Fibroblast of skin of scalp (primary cell): Measurements from ENCODE around the gene NCKAP5.
"Not testable (repeated sequence)": the region's sequence is repeated elsewhere in the genome, so short reads cannot be mapped to it uniquely, and the experiment has no call there.

Experiments used
- DNase-seq: peaks from one replicate; pipeline ENCODE4 v3.0.0-alpha.2; 2013

Gene NCKAP5

GRCh38 chr2:132736059-132736458, 832.2 kb downstream of the NCKAP5 start:
- no peak for DNase-seq

GRCh38 chr2:132734961-132735360, 833.3 kb downstream of the NCKAP5 start:
- DNase-seq: no peak

GRCh38 chr2:132733094-132733493, 835.2 kb downstream of the NCKAP5 start:
- DNase-seq: peak; percentile 8

GRCh38 chr2:132732694-132733093, 835.6 kb downstream of the NCKAP5 start:
- no peak for DNase-seq

- no peak for DNase-seq
Observed at GRCh38 chr2:132731441-132731840, 836.8 kb downstream of the NCKAP5 start.

GRCh38 chr2:132730611-132731010, 837.7 kb downstream of the NCKAP5 start:
- peak; percentile 41 for DNase-seq

- no peak for DNase-seq
Observed at GRCh38 chr2:132729522-132729921, 838.7 kb downstream of the NCKAP5 start.

GRCh38 chr2:132726155-132726554, 842.1 kb downstream of the NCKAP5 start:
- DNase-seq: no peak

GRCh38 chr2:132725748-132726147, 842.5 kb downstream of the NCKAP5 start:
- no peak for DNase-seq

- DNase-seq: no peak
Observed at GRCh38 chr2:132725148-132725547, 843.1 kb downstream of the NCKAP5 start.

- DNase-seq: no peak
Observed at GRCh38 chr2:132721938-132722337, 846.3 kb downstream of the NCKAP5 start.

- DNase-seq: no peak
Observed at GRCh38 chr2:132720393-132720792, 847.9 kb downstream of the NCKAP5 start.

GRCh38 chr2:132719480-132719879, 848.8 kb downstream of the NCKAP5 start:
- DNase-seq: no peak

GRCh38 chr2:132716954-132717353, 851.3 kb downstream of the NCKAP5 start:
- DNase-seq: no peak

GRCh38 chr2:132715386-132716351, 852.6 kb downstream of the NCKAP5 start:
- DNase-seq: no peak

GRCh38 chr2:132703396-132703795, 864.9 kb downstream of the NCKAP5 start:
- peak; percentile 10 for DNase-seq

- peak; percentile 55 for DNase-seq
Observed at GRCh38 chr2:132701810-132702209, 866.5 kb downstream of the NCKAP5 start.

- not testable (repeated sequence) for DNase-seq
Observed at GRCh38 chr2:132699802-132700201, 868.5 kb downstream of the NCKAP5 start.

GRCh38 chr2:132698347-132698746, 869.9 kb downstream of the NCKAP5 start:
- DNase-seq: not testable (repeated sequence)

- no peak for DNase-seq
Observed at GRCh38 chr2:132697556-132698205, 870.6 kb downstream of the NCKAP5 start.

- DNase-seq: peak; percentile 32
Observed at GRCh38 chr2:132692816-132693215, 875.4 kb downstream of the NCKAP5 start.

- DNase-seq: no peak
Observed at GRCh38 chr2:132691556-132691955, 876.7 kb downstream of the NCKAP5 start.

GRCh38 chr2:132690664-132691303, 877.5 kb downstream of the NCKAP5 start:
- DNase-seq: peak; percentile 50
